Kidney epithelial cell (primary cell): ENCODE measurements around the gene PRRT1. TPM values are rescaled to one million over a fixed set of nuclear protein-coding genes. Genes with fewer than 3 reads are reported as not detected.
A peak's percentile ranks its signal among the peaks of the same experiment; 100 is the strongest.

ENCODE experiments used
- DNase-seq: peaks from one replicate; pipeline ENCODE4 v3.0.0-alpha.2; 2010; ENCODE audit warnings: low read depth
- H3K27me3 ChIP-seq: 2 replicates; pipeline ENCODE4 v1.6.0; 2011; ENCODE audit warnings: low read length; ENCODE audit not compliant: control insufficient read depth, insufficient read depth
- H3K36me3 ChIP-seq: 2 replicates; pipeline ENCODE4 v1.5.1; 2011; ENCODE audit warnings: low read length; ENCODE audit not compliant: control insufficient read depth, insufficient read depth
- H3K4me3 ChIP-seq: 2 replicates; pipeline ENCODE4 v1.5.1; 2011; ENCODE audit warnings: low read depth, mild to moderate bottlenecking, control low read depth, low read length
- CTCF ChIP-seq: IDR thresholded peaks from 2 replicates; pipeline ENCODE4 v1.5.1; 2011; ENCODE audit warnings: mild to moderate bottlenecking, moderate library complexity, low read length, control low read depth, inconsistent platforms; ENCODE audit not compliant: insufficient read depth, poor library complexity, severe bottlenecking
- total RNA-seq: library from RNA; depleted of rRNA; stranded (reverse); fragments of >200 nt; gene quantifications from 2 replicates; pipeline ENCODE4 v1.2.3, GENCODE V29; 2015

The PRRT1 gene
- total RNA-seq, 1 donor from 2014 or later: not detected

GRCh38 chr6:32175322-32175710, 23.6 kb upstream of the PRRT1 start:
- no peak for TF ChIP-seq CTCF

GRCh38 chr6:32174416-32174815, 22.7 kb upstream of the PRRT1 start:
- DNase-seq: no peak
- no peaks in the 10 kb centered on the region for H3K27me3 ChIP-seq
- TF ChIP-seq CTCF: no peak
- peaks cover 2% of the 10 kb centered on the region for H3K36me3 ChIP-seq
- H3K4me3 ChIP-seq: no peak overlapping the region

More at GRCh38 chr6:32175322-32175710, 23.6 kb upstream of the PRRT1 start:
- Histone ChIP-seq H3K27me3 (no peaks in the 10 kb centered on the region), H3K4me3 (peak overlapping the region; percentile 99), H3K36me3 (no peaks in the 10 kb centered on the region)
- DNase-seq: no peak

- Histone ChIP-seq H3K4me3 (no peak overlapping the region), H3K36me3 (peaks cover 2% of the 10 kb centered on the region), H3K27me3 (no peaks in the 10 kb centered on the region)
- TF ChIP-seq CTCF: no peak
- DNase-seq: no peak
These were observed 21.4 kb upstream of the PRRT1 start for GRCh38 chr6:32173051-32173727.

- Histone ChIP-seq H3K36me3 (peaks cover 4% of the 10 kb centered on the region), H3K4me3 (no peak overlapping the region), H3K27me3 (no peaks in the 10 kb centered on the region)
- no peak for TF ChIP-seq CTCF
- DNase-seq: no peak
These were observed 19.5 kb upstream of the PRRT1 start for GRCh38 chr6:32171234-32171633.

- no peak for TF ChIP-seq CTCF
These were observed 18.6 kb upstream of the PRRT1 start for GRCh38 chr6:32170294-32170693.

GRCh38 chr6:32168807-32169591, 17.3 kb upstream of the PRRT1 start:
- DNase-seq: no peak
- no peak for TF ChIP-seq CTCF
- Histone ChIP-seq H3K4me3 (no peak overlapping the region), H3K36me3 (peaks cover 4% of the 10 kb centered on the region), H3K27me3 (no peaks in the 10 kb centered on the region)

More at GRCh38 chr6:32170294-32170693, 18.6 kb upstream of the PRRT1 start:
- Histone ChIP-seq H3K4me3 (no peak overlapping the region), H3K27me3 (no peaks in the 10 kb centered on the region), H3K36me3 (peaks cover 4% of the 10 kb centered on the region)
- DNase-seq: no peak
